Activated T-cell treated with anti-CD3 and anti-CD28 coated beads, Interleukin-2, amount 50 U/mL, for 1 hour (primary cell): ENCODE results near the gene MPP7.

Experiments
- DNase-seq: peaks from one replicate; pipeline ENCODE4 v3.0.0-alpha.2; 2020

The MPP7 gene

GRCh38 chr10:28263136-28263857 lies 39.6 kb downstream of the MPP7 start:
- DNase-seq, result no peak

- DNase-seq, result no peak
These were observed 46.1 kb downstream of the MPP7 start for GRCh38 chr10:28256776-28257175.

GRCh38 chr10:28254290-28254985 lies 48.4 kb downstream of the MPP7 start:
- no peak for DNase-seq

- no peak for DNase-seq
These were observed 49.6 kb downstream of the MPP7 start for GRCh38 chr10:28253169-28253785.
